ENCODE results near the gene MRPL38.
"Not testable (repeated sequence)": the region's sequence is repeated elsewhere in the genome, so short reads cannot be mapped to it uniquely, and the experiment has no call there.

DNA sequence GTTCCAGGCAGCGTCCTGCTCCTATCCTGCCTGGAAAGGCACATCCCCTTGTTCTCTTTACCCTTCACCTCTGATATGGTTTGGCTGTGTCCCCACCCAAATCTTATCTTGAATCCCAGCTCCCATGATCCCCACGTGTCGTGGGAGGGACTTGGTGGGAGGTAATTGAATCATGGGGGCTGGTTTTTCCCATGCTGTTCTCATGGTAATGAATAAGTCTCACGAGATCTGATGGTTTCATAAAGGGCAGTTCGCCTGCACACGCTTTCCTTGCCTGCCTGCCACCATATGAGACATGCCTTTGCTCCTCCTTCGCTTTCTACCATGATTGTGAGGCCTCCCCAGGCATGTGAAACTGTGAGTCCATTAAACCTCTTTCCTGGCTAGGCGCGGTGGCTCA, 18.8 kb downstream of the MRPL38 start:
- TF ChIP-seq EZH2 (IDR thresholded peaks at IDR 0.05; ENCODE audit: borderline replicate concordance, insufficient read depth, low read depth, low read length, poor library complexity, severe bottlenecking); CTCF (IDR thresholded peaks at IDR 0.05): not testable (repeated sequence)
